Measurements from ENCODE around the gene ULK4. TPM values are rescaled to one million over a fixed set of nuclear protein-coding genes. Genes with fewer than 3 reads are reported as not detected.

The ULK4 gene
- total RNA-seq, 2 donors from 2014 or later, result 11.1 to 17.9 TPM

DNA sequence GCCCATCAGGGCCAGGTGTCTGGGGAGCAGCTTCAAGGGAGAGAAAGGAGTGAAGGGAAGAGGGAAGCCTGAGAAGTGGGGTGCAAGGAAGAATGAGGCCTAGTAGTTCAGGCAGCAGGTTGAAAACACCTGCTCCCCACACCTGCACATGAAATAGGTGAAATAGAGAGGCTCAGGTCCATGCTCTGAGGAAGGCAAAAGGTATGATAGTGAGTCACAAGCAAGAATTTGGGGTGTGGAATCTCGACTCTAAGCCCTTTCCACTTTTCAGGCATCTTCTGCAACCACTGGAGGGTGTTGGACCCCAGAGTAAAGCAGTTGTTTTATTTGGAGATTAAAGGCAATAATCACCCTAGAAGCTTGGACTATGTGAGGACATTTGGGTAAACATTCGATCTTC is 605.1 kb downstream of the ULK4 start:
- Histone ChIP-seq H3K9ac (ENCODE audit: extremely low read depth, low read length, poor library complexity, severe bottlenecking) (no peak overlapping the region), H3K27me3 (ENCODE audit: control insufficient read depth, insufficient read depth, low read length, poor library complexity, severe bottlenecking) (no peaks in the 10 kb centered on the region), H3K9me3 (ENCODE audit: control insufficient read depth, low read length) (no peaks in the 10 kb centered on the region), H3K4me1 (ENCODE audit: control insufficient read depth, insufficient read depth, low read length) (no peaks in the 10 kb centered on the region), H3K36me3 (ENCODE audit: control insufficient read depth, insufficient read depth, low read length) (no peaks in the 10 kb centered on the region), H3K4me3 (ENCODE audit: low read length) (no peak overlapping the region), H3K27ac (ENCODE audit: low read depth, low read length) (no peak overlapping the region)
- no peak overlapping the region for H3K27ac Mint-ChIP-seq
- H3K4me3 Mint-ChIP-seq, result no peak overlapping the region
- no peak for DNase-seq
- no peaks in the 10 kb centered on the region for H3K9me3 Mint-ChIP-seq
- H3K4me1 Mint-ChIP-seq, result peaks cover 10% of the 10 kb centered on the region
- TF ChIP-seq, protein P1, sequence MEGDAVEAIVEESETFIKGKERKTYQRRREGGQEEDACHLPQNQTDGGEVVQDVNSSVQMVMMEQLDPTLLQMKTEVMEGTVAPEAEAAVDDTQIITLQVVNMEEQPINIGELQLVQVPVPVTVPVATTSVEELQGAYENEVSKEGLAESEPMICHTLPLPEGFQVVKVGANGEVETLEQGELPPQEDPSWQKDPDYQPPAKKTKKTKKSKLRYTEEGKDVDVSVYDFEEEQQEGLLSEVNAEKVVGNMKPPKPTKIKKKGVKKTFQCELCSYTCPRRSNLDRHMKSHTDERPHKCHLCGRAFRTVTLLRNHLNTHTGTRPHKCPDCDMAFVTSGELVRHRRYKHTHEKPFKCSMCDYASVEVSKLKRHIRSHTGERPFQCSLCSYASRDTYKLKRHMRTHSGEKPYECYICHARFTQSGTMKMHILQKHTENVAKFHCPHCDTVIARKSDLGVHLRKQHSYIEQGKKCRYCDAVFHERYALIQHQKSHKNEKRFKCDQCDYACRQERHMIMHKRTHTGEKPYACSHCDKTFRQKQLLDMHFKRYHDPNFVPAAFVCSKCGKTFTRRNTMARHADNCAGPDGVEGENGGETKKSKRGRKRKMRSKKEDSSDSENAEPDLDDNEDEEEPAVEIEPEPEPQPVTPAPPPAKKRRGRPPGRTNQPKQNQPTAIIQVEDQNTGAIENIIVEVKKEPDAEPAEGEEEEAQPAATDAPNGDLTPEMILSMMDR (conservative IDR thresholded peaks at IDR 0.05), result no peak
- no peaks in the 10 kb centered on the region for H3K27me3 Mint-ChIP-seq (ENCODE audit: insufficient read depth)
- H3K36me3 Mint-ChIP-seq (ENCODE audit: low read depth), result no peaks in the 10 kb centered on the region
- WGBS, 2 experiments (ENCODE audit: insufficient coverage in 1 of 2, insufficient read length in 1 of 2), result 93 to 100% methylated on average over 1 to 2 of the region's 2 CpGs

GRCh38 chr3:41352510-41352909 is 609.4 kb downstream of the ULK4 start:
- Mint-ChIP-seq H3K36me3 (ENCODE audit: low read depth) (no peaks in the 10 kb centered on the region), H3K4me1 (no peaks in the 10 kb centered on the region), H3K4me3 (no peak overlapping the region), H3K27ac (no peak overlapping the region), H3K27me3 (ENCODE audit: insufficient read depth) (peaks cover 2% of the 10 kb centered on the region), H3K9me3 (no peaks in the 10 kb centered on the region)
- Histone ChIP-seq H3K27ac (ENCODE audit: low read depth, low read length) (no peak overlapping the region), H3K9ac (ENCODE audit: extremely low read depth, low read length, poor library complexity, severe bottlenecking) (no peak overlapping the region), H3K27me3 (ENCODE audit: control insufficient read depth, insufficient read depth, low read length, poor library complexity, severe bottlenecking) (no peaks in the 10 kb centered on the region), H3K4me3 (ENCODE audit: low read length) (no peak overlapping the region), H3K4me1 (ENCODE audit: control insufficient read depth, insufficient read depth, low read length) (no peaks in the 10 kb centered on the region), H3K9me3 (ENCODE audit: control insufficient read depth, low read length) (no peaks in the 10 kb centered on the region), H3K36me3 (ENCODE audit: control insufficient read depth, insufficient read depth, low read length) (no peaks in the 10 kb centered on the region)
- TF ChIP-seq, protein P1 (conservative IDR thresholded peaks at IDR 0.05), result no peak
- 93 to 100% methylated on average over 1 to 3 of the region's 3 CpGs for WGBS, 2 experiments (ENCODE audit: insufficient coverage in 1 of 2, insufficient read length in 1 of 2)
- DNase-seq, result no peak

DNA sequence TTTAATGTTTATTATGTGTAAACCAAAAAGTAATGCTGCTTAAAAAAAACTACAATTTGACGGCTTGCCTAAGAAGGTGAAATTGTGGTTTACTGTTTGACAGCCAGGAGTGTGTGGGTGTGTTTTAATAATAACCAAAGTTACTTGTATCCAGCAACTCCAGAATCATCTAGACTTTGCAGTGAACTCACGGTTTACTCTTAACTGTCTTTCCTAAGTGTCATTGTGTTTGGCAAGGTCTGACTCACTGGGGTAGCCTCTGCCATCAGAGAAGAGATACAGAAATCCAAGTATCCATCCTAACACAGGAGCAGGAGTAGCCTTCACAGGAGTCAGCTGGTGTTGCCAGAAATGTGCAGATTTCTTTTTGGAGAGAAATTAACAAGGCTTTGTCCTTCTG is 611.5 kb downstream of the ULK4 start:
- H3K9me3 ChIP-seq (ENCODE audit: control insufficient read depth, low read length), result no peaks in the 10 kb centered on the region
- no peak overlapping the region for H3K4me3 Mint-ChIP-seq
- H3K4me3 ChIP-seq (ENCODE audit: low read length), result no peak overlapping the region
- peaks cover 4% of the 10 kb centered on the region for H3K9me3 Mint-ChIP-seq
- no peak overlapping the region for H3K9ac ChIP-seq (ENCODE audit: extremely low read depth, low read length, poor library complexity, severe bottlenecking)
- H3K27me3 ChIP-seq (ENCODE audit: control insufficient read depth, insufficient read depth, low read length, poor library complexity, severe bottlenecking), result no peaks in the 10 kb centered on the region
- H3K27ac Mint-ChIP-seq, result no peak overlapping the region
- TF ChIP-seq, protein P1 (conservative IDR thresholded peaks at IDR 0.05), result no peak
- H3K4me1 Mint-ChIP-seq, result no peaks in the 10 kb centered on the region
- no peaks in the 10 kb centered on the region for H3K36me3 ChIP-seq (ENCODE audit: control insufficient read depth, insufficient read depth, low read length)
- H3K4me1 ChIP-seq (ENCODE audit: control insufficient read depth, insufficient read depth, low read length), result no peaks in the 10 kb centered on the region
- H3K27me3 Mint-ChIP-seq (ENCODE audit: insufficient read depth), result peaks cover 2% of the 10 kb centered on the region
- no peak overlapping the region for H3K27ac ChIP-seq (ENCODE audit: low read depth, low read length)
- no peak for DNase-seq
- no peaks in the 10 kb centered on the region for H3K36me3 Mint-ChIP-seq (ENCODE audit: low read depth)
- 60 to 81% methylated on average over 1 to 2 of the region's 2 CpGs for WGBS, 2 experiments (ENCODE audit: insufficient coverage in 1 of 2, insufficient read length in 1 of 2)

Measured in endodermal cell (in vitro differentiated cells).